Tibial nerve (tissue), 4 donors: Measurements from ENCODE around the gene NPHS1. TPM values are rescaled to one million over a fixed set of nuclear protein-coding genes. Genes with fewer than 3 reads are reported as not detected.

Experiments
- DNase-seq, 2 donors: peaks; one replicate each; pipeline ENCODE4 v3.0.0-alpha.2; 2019; ENCODE audit warnings: low spot score in 2 of 2
- H3K27ac ChIP-seq, 4 donors: fragments of 200-600 bp; sonication (generic) in 3 of 4; one replicate each; pipeline ENCODE4 v1.5.1; 2017 to 2019; ENCODE audit warnings: mild to moderate bottlenecking in 1 of 4
- H3K27me3 ChIP-seq, 2 donors: fragments of 200-600 bp; sonication (generic) in 1 of 2; one replicate each; pipeline versions ENCODE4 v1.5.1 to v1.6.0; 2017 to 2019
- H3K36me3 ChIP-seq, 3 donors: fragments of 200-600 bp; sonication (generic); one replicate each; pipeline ENCODE4 v1.5.1; 2018 to 2019
- H3K4me1 ChIP-seq, 4 donors: fragments of 200-600 bp; sonication (generic) in 3 of 4; one replicate each; pipeline ENCODE4 v1.5.1; 2017 to 2019
- H3K4me3 ChIP-seq, 4 donors: fragments of 200-600 bp; sonication (generic) in 3 of 4; one replicate each; pipeline ENCODE4 v1.5.1; 2017 to 2019; ENCODE audit warnings: mild to moderate bottlenecking in 1 of 4, moderate library complexity in 1 of 4
- H3K9me3 ChIP-seq, 4 donors: fragments of 200-600 bp; sonication (generic) in 3 of 4; one replicate each; pipeline ENCODE4 v1.5.1; 2017 to 2019
- CTCF ChIP-seq, 5 experiments: fragments of 200-600 bp in 3 of 5; fragments of 450-650 bp in 2 of 5; sonication (generic) in 3 of 5; IDR thresholded peaks; one replicate each; pipeline ENCODE4 v1.5.1; 2016 to 2019; ENCODE audit warnings: antibody characterized with exemption in 5 of 5, mild to moderate bottlenecking in 3 of 5, moderate library complexity in 2 of 5
- EP300 ChIP-seq, 2 donors: sonication (generic); formaldehyde crosslinking; IDR thresholded peaks; one replicate each; pipeline ENCODE4 v1.6.1; 2017; ENCODE audit warnings: antibody characterized with exemption in 2 of 2, mild to moderate bottlenecking in 1 of 2
- POLR2A ChIP-seq, 2 donors: fragments of 450-650 bp; IDR thresholded peaks; one replicate each; pipeline ENCODE4 v1.6.1; 2017; ENCODE audit warnings: antibody characterized with exemption in 2 of 2, mild to moderate bottlenecking in 2 of 2, moderate library complexity in 2 of 2
- WGBS, 2 donors: methylation state at CpG; one replicate each; pipeline ENCODE4 v1.1.5; 2018; 5-methylcytosine and 5-hydroxymethylcytosine counted together
- total RNA-seq, 4 donors: library from RNA; depleted of rRNA; stranded (reverse); fragments of >200 nt; gene quantifications; one replicate each; pipeline ENCODE4 v1.1.0, GENCODE V29; 2016

Gene NPHS1
- total RNA-seq, 4 donors from 2014 or later = not detected

GRCh38 chr19:35790981-35791813 is 61.1 kb downstream of the NPHS1 start:
- Histone ChIP-seq H3K4me1 (no peaks in the 10 kb centered on the region), H3K9me3 (no peaks in the 10 kb centered on the region), H3K27me3 (peaks cover 0 to 6% of the 10 kb centered on the region in 2 donors), H3K4me3 (no peak overlapping the region), H3K27ac (no peak overlapping the region), H3K36me3 (peaks cover 0 to 22% (median 0%) of the 10 kb centered on the region in 3 donors)
- no peak for TF ChIP-seq CTCF (IDR thresholded peaks at IDR 0.05)
- no peak for TF ChIP-seq POLR2A (IDR thresholded peaks at IDR 0.05)
- TF ChIP-seq EP300 (IDR thresholded peaks at IDR 0.05) = no peak
- no peak for DNase-seq
- 54 to 62% methylated on average over 13 to 17 of the region's 20 CpGs for WGBS, 2 donors

DNA sequence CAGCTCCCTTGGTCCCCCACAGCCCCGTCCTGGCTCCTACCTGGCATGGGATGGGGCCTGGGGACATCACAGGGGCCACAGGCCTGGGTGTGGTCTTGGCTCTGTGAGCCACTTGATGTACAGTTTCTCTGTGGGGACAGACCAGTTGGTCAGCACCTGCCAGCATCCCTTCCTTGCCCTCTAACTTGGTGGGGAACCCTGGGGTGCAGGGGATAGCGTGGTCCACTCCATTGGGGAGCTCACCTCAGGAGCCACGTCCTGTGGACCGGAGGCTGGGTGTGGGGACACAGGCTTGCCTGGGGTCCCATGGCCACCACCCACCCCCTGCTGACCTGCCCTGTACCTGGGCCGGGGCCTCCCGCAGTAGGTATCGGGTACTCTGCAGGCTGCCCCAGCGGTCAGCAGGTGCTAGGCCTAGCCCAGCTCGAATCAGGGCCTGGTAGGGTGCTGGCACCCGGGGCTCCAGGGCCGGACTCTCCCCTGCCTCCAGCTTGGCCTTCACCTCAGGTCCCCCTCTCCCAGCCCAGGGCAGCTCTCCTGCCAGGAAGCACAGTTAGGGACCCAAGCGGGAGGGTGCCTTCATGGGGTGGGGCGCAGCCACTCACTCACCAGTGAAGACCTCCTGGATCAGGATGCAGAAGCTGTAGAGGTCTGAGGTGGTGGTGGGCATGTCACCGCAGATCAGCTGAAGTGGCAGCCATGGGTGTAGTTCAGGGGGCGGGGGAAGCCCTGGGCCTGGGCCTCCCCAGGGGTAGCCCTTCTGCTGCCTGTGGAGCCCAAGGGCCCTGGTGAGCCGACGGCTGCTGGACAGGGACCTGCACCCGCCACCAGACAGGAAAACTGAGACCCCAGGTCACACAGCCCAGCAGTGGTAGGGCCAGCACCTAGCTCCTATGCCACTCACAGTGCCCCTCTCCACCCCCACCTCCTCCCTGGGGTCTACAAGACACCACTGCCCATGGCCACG is 62.0 kb downstream of the NPHS1 start:
- H3K36me3 ChIP-seq = peaks cover 0 to 31% (median 0%) of the 10 kb centered on the region in 3 donors
- H3K9me3 ChIP-seq = no peaks in the 10 kb centered on the region
- H3K4me1 ChIP-seq = no peaks in the 10 kb centered on the region
- no peak overlapping the region for H3K4me3 ChIP-seq
- H3K27me3 ChIP-seq = no peaks in the 10 kb centered on the region
- TF ChIP-seq CTCF (IDR thresholded peaks at IDR 0.05) = no peak
- TF ChIP-seq EP300 (IDR thresholded peaks at IDR 0.05) = no peak
- TF ChIP-seq POLR2A (IDR thresholded peaks at IDR 0.05) = no peak
- DNase-seq = no peak
- H3K27ac ChIP-seq = no peak overlapping the region
- 72 to 79% methylated on average over 10 to 12 of the region's 19 CpGs for WGBS, 2 donors

DNA sequence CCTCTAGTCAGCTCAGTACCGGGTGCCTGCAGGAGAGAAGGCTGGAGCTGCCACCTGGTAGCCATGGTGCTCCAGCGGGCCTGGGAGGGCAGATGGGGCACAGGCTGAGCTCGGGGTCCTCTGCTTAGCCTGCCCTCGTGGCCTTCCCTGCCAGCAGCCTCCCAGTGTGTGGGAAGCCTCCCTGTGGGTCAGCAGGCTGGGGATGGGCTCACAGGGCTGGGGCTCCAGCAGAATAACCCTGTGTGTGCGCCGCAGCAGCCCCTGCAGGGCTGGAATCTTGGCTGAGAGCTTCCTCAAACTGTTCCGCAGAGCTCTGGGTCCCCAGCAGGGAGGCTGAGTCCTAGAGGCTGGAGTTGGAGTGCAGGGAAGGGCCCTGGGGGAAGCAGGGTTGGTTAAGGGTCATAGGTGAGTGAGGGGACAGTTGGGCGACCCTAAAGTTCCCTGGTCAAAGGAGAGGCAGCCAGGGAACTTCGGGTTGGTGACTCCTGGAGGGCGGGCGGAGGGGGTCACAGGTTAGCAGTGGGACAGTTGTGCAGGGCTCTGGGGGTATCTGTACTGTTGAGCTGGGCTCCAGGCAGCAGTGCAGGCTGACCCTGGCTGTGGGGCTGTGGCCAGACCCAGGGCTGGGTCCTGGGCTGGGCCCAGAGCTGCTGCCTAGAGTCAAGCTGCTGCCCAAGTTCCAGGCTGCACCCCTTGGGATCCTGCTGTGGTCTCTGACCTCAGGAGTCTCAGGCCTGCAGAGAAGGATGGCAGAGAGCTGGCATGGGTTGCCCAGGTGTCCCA is 62.9 kb downstream of the NPHS1 start:
- Histone ChIP-seq H3K27me3 (no peaks in the 10 kb centered on the region), H3K4me1 (no peaks in the 10 kb centered on the region), H3K4me3 (no peak overlapping the region), H3K9me3 (no peaks in the 10 kb centered on the region), H3K36me3 (peaks cover 0 to 40% (median 0%) of the 10 kb centered on the region in 3 donors), H3K27ac (no peak overlapping the region)
- 75 to 82% methylated on average over 9 to 10 of the region's 11 CpGs for WGBS, 2 donors
- no peak for DNase-seq
- no peak for TF ChIP-seq CTCF (IDR thresholded peaks at IDR 0.05)
- no peak for TF ChIP-seq EP300 (IDR thresholded peaks at IDR 0.05)

DNA sequence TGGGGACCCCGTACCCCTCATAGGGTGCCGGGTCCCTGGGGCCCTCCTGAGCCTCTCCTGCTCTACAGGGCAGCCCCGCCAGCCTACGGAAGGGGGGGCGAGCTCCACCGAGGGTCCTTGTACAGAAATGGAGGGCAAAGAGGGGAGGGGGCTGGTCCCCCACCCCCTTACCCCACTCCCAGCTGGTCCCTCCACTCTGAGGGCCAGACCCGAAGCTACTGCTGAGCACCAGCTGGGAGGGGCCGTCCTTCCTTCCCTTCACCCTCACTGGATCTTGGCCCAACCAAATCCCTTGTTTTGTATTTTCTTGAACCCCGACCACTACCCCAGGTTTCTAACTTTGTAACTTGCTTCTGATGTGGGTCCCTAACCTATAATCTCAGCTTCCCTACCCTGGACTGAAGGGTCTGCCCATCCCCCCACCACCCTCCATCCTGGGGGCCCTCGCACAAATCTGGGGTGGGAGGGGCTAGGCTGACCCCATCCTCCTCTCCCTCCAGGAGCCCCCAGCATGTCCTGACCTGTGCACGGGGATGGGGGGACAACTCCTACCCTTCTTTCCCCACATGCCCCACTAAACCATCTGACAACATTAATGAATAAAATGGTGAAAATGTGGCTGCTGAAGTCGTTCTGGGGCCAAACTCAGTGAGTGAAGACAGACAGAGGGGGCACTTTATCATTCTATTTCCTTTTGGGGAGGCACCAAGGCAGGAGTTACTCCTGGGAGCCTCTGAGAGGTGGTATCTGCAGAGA is 63.9 kb downstream of the NPHS1 start:
- H3K27me3 ChIP-seq = no peaks in the 10 kb centered on the region
- 72 to 75% methylated on average over 12 of the region's 12 CpGs for WGBS, 2 donors
- no peaks in the 10 kb centered on the region for H3K4me1 ChIP-seq
- DNase-seq = no peak
- H3K4me3 ChIP-seq = no peak overlapping the region
- H3K9me3 ChIP-seq = no peaks in the 10 kb centered on the region
- H3K36me3 ChIP-seq = peaks cover 0 to 50% (median 0%) of the 10 kb centered on the region in 3 donors
- TF ChIP-seq EP300 (IDR thresholded peaks at IDR 0.05) = no peak
- no peak for TF ChIP-seq CTCF (IDR thresholded peaks at IDR 0.05)
- no peak for TF ChIP-seq POLR2A (IDR thresholded peaks at IDR 0.05)
- H3K27ac ChIP-seq = no peak overlapping the region
